ENCODE measurements around the gene RAMP1.

RAMP1 gene

GRCh38 chr2:237876061-237876526 is 16.7 kb downstream of the RAMP1 start:
- DNase-seq (ENCODE audit: low read depth in 2 of 2): no peak
- H3K4me3 ChIP-seq (replicated peaks in 1 of 2; ENCODE audit: low read depth in 2 of 2, low read length in 2 of 2): no peak overlapping the region
- no peak for TF ChIP-seq CTCF (IDR thresholded peaks at IDR 0.05; ENCODE audit: low read depth, low read length)

GRCh38 chr2:237876532-237876931 is 17.1 kb downstream of the RAMP1 start:
- H3K4me3 ChIP-seq (replicated peaks in 1 of 2; ENCODE audit: low read depth in 2 of 2, low read length in 2 of 2): no peak overlapping the region
- DNase-seq (ENCODE audit: low read depth in 2 of 2): no peak
- no peak for TF ChIP-seq CTCF (IDR thresholded peaks at IDR 0.05; ENCODE audit: low read depth, low read length)

GRCh38 chr2:237876951-237877491 is 17.6 kb downstream of the RAMP1 start:
- no peak for DNase-seq (ENCODE audit: low read depth in 2 of 2)
- H3K4me3 ChIP-seq (replicated peaks in 1 of 2; ENCODE audit: low read depth in 2 of 2, low read length in 2 of 2): no peak overlapping the region
- no peak for TF ChIP-seq CTCF (IDR thresholded peaks at IDR 0.05; ENCODE audit: low read depth, low read length)

GRCh38 chr2:237877576-237878307 is 18.3 kb downstream of the RAMP1 start:
- no peak for DNase-seq (ENCODE audit: low read depth in 2 of 2)
- TF ChIP-seq CTCF (IDR thresholded peaks at IDR 0.05; ENCODE audit: low read depth, low read length): no peak
- no peak overlapping the region for H3K4me3 ChIP-seq (replicated peaks in 1 of 2; ENCODE audit: low read depth in 2 of 2, low read length in 2 of 2)

GRCh38 chr2:237878321-237879057 is 19.1 kb downstream of the RAMP1 start:
- no peak for TF ChIP-seq CTCF (IDR thresholded peaks at IDR 0.05; ENCODE audit: low read depth, low read length)
- DNase-seq (ENCODE audit: low read depth in 2 of 2): no peak
- no peak overlapping the region for H3K4me3 ChIP-seq (replicated peaks in 1 of 2; ENCODE audit: low read depth in 2 of 2, low read length in 2 of 2)

- H3K4me3 ChIP-seq (replicated peaks in 1 of 2; ENCODE audit: low read depth in 2 of 2, low read length in 2 of 2): no peak overlapping the region
- peak; percentile 70 to 74 for DNase-seq (ENCODE audit: low read depth in 2 of 2)
- TF ChIP-seq CTCF (IDR thresholded peaks at IDR 0.05; ENCODE audit: low read depth, low read length): no peak
Measured at GRCh38 chr2:237879058-237879430, 19.6 kb downstream of the RAMP1 start.

All from cardiac fibroblast (primary cell).